Fibroblast of the aortic adventitia (primary cell): ENCODE data around the gene SELENON. TPM values are rescaled to one million over a fixed set of nuclear protein-coding genes. Genes with fewer than 3 reads are reported as not detected.

ENCODE experiments used
- DNase-seq: peaks from one replicate; pipeline ENCODE4 v3.0.0-alpha.2; 2010; ENCODE audit warnings: low read depth
- H3K4me3 ChIP-seq: 2 replicates; pipeline ENCODE4 v1.5.1; 2011; ENCODE audit warnings: low read depth, mild to moderate bottlenecking, control low read depth, low read length, moderate library complexity
- total RNA-seq: library from RNA; depleted of rRNA; stranded (reverse); fragments of >200 nt; gene quantifications from 2 replicates; pipeline ENCODE4 v1.2.3, GENCODE V29; 2012; ENCODE audit warnings: low replicate concordance
- TF ChIP-seq, protein P1 (sequence below): IDR thresholded peaks from 2 replicates; pipeline ENCODE4 v1.5.1; 2011; ENCODE audit warnings: mild to moderate bottlenecking, low read length, control low read depth, inconsistent platforms; ENCODE audit not compliant: insufficient read depth

Gene SELENON, protein sequence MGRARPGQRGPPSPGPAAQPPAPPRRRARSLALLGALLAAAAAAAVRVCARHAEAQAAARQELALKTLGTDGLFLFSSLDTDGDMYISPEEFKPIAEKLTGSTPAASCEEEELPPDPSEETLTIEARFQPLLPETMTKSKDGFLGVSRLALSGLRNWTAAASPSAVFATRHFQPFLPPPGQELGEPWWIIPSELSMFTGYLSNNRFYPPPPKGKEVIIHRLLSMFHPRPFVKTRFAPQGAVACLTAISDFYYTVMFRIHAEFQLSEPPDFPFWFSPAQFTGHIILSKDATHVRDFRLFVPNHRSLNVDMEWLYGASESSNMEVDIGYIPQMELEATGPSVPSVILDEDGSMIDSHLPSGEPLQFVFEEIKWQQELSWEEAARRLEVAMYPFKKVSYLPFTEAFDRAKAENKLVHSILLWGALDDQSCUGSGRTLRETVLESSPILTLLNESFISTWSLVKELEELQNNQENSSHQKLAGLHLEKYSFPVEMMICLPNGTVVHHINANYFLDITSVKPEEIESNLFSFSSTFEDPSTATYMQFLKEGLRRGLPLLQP
- total RNA-seq = 10.2 and 35.0 TPM in 2 replicates

DNA sequence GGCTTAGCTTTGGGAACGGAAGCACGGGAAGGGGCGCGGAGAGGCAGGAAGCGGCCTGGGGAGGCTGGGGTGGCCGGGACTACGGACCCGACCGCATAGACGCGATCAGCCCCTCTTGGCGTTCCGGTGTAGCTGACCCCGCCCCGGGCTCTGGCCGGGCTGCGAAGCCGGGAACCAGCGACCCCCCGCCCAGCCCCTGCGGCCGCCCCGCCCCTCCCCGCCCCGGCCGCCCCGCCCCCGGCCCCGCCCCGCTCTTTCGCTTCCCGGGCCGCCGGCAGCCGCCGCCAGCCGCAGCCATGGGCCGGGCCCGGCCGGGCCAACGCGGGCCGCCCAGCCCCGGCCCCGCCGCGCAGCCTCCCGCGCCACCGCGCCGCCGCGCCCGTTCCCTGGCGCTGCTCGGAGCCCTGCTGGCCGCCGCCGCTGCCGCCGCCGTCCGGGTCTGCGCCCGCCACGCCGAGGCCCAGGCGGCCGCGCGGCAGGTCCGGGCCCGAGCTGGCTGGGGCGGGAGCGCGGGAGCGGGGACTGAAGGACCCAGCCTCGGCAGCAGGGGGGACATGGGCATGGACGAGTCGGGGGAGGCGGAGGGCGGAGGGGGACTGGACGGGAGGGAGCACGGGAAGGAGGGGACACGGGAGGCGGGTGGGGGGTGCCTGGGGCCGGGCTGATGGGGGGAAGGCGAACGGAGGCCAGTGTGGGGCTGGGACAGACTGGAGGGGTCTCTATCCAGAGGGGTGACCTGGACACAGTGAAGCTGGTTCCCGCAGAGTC lies at the start of gene SELENON:
Gene SELENON, plus strand, starts transcription at position 259 of the 768 bp plus-strand sequence. Its CDS starts 38 bp downstream, at position 297.
- TF ChIP-seq, protein P1, sequence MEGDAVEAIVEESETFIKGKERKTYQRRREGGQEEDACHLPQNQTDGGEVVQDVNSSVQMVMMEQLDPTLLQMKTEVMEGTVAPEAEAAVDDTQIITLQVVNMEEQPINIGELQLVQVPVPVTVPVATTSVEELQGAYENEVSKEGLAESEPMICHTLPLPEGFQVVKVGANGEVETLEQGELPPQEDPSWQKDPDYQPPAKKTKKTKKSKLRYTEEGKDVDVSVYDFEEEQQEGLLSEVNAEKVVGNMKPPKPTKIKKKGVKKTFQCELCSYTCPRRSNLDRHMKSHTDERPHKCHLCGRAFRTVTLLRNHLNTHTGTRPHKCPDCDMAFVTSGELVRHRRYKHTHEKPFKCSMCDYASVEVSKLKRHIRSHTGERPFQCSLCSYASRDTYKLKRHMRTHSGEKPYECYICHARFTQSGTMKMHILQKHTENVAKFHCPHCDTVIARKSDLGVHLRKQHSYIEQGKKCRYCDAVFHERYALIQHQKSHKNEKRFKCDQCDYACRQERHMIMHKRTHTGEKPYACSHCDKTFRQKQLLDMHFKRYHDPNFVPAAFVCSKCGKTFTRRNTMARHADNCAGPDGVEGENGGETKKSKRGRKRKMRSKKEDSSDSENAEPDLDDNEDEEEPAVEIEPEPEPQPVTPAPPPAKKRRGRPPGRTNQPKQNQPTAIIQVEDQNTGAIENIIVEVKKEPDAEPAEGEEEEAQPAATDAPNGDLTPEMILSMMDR = no peak
- peak within 1 kb of the TSS; percentile 77 for H3K4me3 ChIP-seq
- DNase-seq = peak; percentile 42

DNA sequence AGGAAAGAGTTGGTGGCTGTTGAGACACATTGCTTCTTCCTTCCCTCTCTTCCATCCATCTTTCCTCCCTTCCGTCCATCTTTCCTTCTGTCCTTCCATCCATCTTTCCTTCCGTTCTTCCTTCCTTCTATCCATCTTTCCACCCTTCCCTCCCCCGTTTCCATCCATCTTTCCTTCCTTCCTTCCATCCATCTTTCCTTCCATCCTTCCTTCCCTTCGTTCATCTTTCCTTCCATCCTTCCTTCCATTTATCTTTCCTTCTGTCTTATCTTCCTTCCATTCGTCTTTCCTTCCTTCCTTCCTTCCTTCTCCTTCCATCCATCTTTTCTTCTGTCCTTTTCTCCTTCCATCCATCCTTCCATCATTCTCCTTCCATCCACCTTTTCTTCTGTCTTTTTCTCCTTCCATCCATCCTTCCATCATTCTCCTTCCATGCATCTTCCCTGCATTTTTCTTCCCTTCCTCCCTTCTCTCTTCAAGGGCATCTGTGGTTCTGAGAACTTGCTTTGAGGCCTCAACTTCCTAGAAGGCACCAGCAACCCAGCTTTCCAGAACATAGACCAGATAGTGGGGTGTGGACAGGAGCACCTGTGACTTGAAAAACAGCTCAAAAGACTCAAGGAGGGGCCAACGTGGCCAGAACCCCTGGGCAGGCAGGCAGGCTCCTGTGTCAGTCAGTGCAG lies 48.9 kb upstream of the SELENON start:
- TF ChIP-seq, protein P1 = no peak
- DNase-seq = no peak
- H3K4me3 ChIP-seq = no peak overlapping the region

DNA sequence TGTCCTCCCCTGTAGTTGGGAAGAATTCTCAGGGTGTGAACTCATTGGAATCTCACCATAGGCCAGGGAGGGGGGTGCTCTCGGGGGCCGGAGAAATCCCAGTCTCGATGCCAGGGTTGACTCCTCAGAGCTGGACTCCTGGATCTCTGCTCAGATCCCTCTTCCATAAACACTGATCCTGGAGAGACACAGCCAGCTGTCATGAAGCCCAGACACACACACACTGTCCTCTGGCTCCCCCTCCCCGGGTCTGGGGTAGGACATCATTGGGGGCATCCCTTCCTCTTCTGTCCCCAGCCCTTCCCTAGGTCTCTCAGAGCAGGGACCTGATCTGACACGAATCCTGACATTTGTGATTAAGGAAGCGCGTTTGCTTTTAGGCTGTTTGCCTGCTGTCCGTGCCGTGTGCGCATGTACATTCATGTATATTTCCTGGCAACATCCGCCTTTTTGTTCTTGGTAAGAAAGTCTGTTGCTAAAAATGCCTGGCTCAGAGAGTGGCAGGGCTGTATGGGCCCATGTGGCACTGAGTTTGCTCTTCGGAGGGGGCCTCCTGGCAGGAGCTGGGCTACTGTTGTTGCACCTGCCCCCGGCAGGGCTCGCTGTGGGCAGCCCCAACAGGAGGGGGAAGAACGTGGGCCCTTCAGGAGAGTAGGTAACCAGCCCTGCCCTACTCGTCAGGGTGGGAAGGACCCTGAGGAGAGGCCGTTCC lies 45.4 kb upstream of the SELENON start:
- no peak for DNase-seq
- TF ChIP-seq, protein P1 = no peak
- H3K4me3 ChIP-seq = no peak overlapping the region

DNA sequence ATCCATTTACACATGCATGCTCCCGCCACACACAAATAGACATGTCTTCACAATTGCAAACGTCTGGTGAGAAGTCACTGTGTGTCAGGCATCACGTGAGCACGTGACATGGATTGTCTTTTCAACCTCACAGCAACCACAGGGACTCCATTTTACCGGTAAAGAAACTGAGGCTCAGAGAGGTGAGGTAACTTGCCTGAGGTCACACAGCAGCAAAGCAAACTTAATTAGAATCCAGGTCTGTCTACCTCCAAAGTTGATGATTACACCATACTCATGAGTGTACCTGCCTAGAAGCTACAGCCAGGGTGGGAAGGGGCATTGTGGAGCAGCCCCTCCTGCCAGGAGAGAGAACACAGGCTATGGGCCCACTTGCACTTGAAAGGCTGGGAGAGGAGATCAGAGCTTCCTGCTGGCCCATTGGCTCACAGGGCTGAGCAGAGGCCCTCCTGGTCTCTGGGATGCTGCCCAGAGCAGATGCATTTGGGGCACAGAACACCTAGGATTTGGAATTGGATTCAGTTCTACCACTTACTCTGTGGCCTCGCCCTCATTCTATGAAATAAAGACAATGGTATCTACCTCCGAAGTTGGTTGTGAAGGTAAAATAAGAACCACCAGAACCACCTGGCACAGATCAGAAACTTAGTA lies 44.4 kb upstream of the SELENON start:
- TF ChIP-seq, protein P1 = no peak
- DNase-seq = no peak
- no peak overlapping the region for H3K4me3 ChIP-seq

DNA sequence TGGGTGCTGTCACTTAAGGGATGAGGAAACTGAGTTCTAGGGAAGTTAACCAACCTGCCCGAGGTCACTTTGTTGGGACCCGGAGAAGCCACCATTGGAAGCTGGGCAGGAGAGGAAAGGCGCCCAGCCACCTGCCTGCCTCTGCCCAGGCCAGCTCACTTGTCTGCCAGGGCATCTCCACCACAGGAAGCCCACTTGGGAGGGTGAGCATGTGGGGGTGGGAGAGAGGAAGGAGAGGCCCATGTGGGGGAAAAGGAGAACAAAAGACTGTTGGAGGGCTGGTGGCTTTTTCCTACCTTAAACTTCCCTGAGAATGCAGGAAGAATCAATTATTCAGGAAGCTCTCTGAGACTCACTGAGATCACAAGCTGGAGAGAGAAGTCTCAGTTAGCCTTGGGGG lies 43.8 kb upstream of the SELENON start:
- DNase-seq = no peak
- TF ChIP-seq, protein P1 = no peak
- no peak overlapping the region for H3K4me3 ChIP-seq
